Measurements from ENCODE around the gene ALCAM. TPM values are rescaled to one million over a fixed set of nuclear protein-coding genes. Genes with fewer than 3 reads are reported as not detected.

ALCAM gene
- total RNA-seq, 1 donor from 2014 or later, result 294 TPM

DNA sequence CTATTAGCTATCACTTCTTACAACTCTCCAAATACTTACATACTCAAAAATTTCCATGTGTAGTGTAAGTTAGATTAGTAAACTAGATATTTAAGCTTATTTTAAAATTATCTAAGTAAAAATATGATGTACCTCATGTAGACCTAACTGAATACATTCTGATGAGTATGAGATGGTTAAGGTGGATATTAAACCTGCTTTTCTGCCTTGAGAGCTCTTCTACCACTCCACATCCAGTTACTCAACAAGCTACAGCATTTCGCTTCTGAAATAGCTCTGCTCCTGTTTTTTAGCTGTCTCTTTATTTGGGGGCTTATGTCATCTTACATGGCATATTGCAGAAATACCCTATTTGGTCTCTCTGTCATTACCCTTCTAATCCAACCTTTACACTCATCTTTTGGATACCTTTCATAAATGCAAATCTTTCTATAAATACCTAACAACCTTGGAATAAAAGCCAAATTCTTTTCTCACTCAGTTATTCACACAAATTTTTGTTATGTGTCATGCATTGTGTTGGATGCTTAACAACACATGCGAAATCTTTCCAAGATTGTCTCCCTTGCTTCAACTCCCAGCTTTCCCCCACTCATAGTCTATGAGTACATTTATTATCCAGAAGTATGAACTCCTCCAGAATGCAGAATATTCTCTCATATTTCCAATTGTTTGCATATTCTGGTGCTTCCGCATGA, 92.0 kb downstream of the ALCAM start:
- FAIRE-seq (no peak), DNase-seq (ENCODE audit: low read depth) (peak; percentile 8)
- Histone ChIP-seq H3K36me3 (ENCODE audit: control insufficient read depth, insufficient read depth, low read length) (peaks cover 2% of the 10 kb centered on the region), H3K27me3 (ENCODE audit: control insufficient read depth, insufficient read depth, low read length) (no peaks in the 10 kb centered on the region), H3K4me3 (ENCODE audit: low read depth, low read length) (no peak overlapping the region)
- TF ChIP-seq, protein P1, sequence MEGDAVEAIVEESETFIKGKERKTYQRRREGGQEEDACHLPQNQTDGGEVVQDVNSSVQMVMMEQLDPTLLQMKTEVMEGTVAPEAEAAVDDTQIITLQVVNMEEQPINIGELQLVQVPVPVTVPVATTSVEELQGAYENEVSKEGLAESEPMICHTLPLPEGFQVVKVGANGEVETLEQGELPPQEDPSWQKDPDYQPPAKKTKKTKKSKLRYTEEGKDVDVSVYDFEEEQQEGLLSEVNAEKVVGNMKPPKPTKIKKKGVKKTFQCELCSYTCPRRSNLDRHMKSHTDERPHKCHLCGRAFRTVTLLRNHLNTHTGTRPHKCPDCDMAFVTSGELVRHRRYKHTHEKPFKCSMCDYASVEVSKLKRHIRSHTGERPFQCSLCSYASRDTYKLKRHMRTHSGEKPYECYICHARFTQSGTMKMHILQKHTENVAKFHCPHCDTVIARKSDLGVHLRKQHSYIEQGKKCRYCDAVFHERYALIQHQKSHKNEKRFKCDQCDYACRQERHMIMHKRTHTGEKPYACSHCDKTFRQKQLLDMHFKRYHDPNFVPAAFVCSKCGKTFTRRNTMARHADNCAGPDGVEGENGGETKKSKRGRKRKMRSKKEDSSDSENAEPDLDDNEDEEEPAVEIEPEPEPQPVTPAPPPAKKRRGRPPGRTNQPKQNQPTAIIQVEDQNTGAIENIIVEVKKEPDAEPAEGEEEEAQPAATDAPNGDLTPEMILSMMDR (IDR thresholded peaks at IDR 0.05; ENCODE audit: insufficient read depth, low read length, severe bottlenecking), result no peak

DNA sequence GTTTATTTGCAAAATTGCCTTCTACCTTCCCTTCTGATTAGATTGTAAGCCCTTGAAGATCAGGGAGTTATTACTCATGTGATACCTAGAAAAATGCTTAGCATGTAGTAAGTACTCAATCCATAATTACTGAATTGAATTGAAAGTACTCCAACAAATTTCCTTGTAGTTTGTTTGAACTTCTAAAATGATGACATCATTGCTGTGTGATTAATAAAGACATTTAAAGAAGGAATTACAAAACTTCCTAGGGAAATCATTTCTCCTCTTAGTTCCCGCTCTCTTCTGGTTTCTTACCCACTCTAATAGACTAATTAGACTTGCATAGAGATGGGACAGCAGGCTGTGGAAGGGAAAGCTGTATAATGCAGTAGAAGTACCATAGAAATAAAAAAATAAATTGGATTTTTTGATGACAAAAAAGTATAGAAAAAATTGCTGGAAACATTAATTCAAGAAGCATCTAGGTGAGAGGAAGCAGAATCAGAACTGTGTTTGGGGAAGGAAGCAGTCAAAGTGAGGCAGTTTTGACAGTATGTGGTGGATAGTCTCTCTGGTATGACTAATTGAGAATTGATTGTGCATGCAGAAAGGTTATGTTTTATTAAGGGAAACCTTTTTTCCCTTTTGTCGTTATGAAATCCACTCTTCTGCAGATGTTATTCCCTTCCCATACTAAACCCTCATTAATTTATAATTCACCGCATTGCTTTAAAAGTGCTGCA, 93.0 kb downstream of the ALCAM start:
- FAIRE-seq (no peak), DNase-seq (ENCODE audit: low read depth) (peak; percentile 57)
- Histone ChIP-seq H3K4me3 (ENCODE audit: low read depth, low read length) (no peak overlapping the region), H3K36me3 (ENCODE audit: control insufficient read depth, insufficient read depth, low read length) (peaks cover under 1% of the 10 kb centered on the region), H3K27me3 (ENCODE audit: control insufficient read depth, insufficient read depth, low read length) (no peaks in the 10 kb centered on the region)
- TF ChIP-seq, protein P1 (IDR thresholded peaks at IDR 0.05; ENCODE audit: insufficient read depth, low read length, severe bottlenecking), result no peak

DNA sequence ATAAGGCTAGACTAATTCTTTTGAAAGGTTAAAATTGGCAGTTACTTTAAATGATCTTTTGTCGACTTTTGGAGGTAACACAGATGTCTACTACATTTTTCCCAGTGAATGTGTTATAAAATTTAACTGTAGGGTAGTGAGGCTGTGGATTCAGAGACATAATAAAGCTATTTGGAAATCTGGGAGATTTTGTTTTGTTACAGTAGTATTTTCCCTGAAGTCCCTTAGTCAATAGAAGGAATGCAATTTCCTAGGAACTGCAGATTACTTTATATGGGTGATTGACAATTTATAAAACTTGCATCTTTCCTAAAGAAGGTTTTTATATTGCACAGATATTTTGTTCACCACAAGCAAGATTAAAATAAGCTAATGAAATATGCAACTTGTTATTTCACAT, 96.9 kb downstream of the ALCAM start:
- FAIRE-seq (no peak), DNase-seq (ENCODE audit: low read depth) (no peak)
- H3K36me3 ChIP-seq (ENCODE audit: control insufficient read depth, insufficient read depth, low read length), result no peaks in the 10 kb centered on the region
- no peaks in the 10 kb centered on the region for H3K27me3 ChIP-seq (ENCODE audit: control insufficient read depth, insufficient read depth, low read length)
- no peak overlapping the region for H3K4me3 ChIP-seq (ENCODE audit: low read depth, low read length)
- TF ChIP-seq, protein P1 (IDR thresholded peaks at IDR 0.05; ENCODE audit: insufficient read depth, low read length, severe bottlenecking), result no peak

DNA sequence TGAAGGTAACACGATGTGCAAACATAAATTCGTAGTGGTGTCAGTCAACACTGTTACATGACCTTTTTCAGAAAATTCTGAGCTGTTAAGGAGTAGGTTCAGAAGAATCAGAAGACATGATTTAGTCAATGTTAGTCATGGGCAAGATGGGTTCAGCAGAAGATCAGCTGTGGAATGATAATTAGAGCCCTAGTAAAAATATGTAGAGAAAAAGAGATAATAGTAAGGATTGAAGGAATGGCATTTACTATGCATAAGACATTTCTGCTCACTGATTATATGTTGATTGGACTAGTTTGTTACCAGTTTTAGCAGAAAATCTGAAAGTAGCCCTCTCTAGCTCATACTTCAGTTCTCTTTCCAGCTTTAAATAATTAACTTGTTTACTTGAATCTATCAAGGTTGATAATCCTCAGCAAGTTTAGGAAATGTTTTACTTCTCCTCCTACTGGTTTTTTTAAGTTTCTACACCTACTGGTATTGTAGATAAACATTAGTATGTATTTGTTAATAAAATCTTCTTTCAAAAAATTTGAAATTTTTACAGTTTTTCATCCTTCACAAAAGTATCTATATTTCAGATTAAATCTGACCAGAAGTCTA, 98.6 kb downstream of the ALCAM start:
- Histone ChIP-seq H3K4me3 (ENCODE audit: low read depth, low read length) (no peak overlapping the region), H3K36me3 (ENCODE audit: control insufficient read depth, insufficient read depth, low read length) (no peaks in the 10 kb centered on the region), H3K27me3 (ENCODE audit: control insufficient read depth, insufficient read depth, low read length) (no peaks in the 10 kb centered on the region)
- TF ChIP-seq, protein P1 (IDR thresholded peaks at IDR 0.05; ENCODE audit: insufficient read depth, low read length, severe bottlenecking), result no peak
- FAIRE-seq (no peak), DNase-seq (ENCODE audit: low read depth) (no peak)

DNA sequence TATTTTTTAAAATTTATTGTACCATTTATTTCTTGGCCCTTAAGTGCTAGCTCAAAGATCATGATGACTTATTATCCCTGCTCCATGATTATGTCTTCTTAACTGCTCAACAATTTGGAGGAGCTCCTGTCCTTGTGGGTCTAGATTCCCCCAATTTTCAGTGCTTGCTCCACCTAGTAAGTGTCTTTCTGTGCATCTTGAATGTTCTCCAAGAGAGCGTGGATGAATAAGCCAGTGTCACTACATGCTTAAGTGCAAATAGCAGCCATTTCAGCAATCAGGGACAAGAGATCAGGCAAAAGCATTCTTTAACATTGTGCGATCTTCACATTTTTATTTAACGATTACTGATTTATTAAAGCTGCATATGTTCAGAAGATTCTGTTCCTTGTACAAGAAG, 99.4 kb downstream of the ALCAM start:
- TF ChIP-seq, protein P1 (IDR thresholded peaks at IDR 0.05; ENCODE audit: insufficient read depth, low read length, severe bottlenecking), result no peak
- H3K36me3 ChIP-seq (ENCODE audit: control insufficient read depth, insufficient read depth, low read length), result no peaks in the 10 kb centered on the region
- FAIRE-seq (no peak), DNase-seq (ENCODE audit: low read depth) (no peak)
- H3K4me3 ChIP-seq (ENCODE audit: low read depth, low read length), result no peak overlapping the region
- no peaks in the 10 kb centered on the region for H3K27me3 ChIP-seq (ENCODE audit: control insufficient read depth, insufficient read depth, low read length)

Data from bronchial epithelial cell (primary cell).